ENCODE measurements around the gene S100A2.

DNA sequence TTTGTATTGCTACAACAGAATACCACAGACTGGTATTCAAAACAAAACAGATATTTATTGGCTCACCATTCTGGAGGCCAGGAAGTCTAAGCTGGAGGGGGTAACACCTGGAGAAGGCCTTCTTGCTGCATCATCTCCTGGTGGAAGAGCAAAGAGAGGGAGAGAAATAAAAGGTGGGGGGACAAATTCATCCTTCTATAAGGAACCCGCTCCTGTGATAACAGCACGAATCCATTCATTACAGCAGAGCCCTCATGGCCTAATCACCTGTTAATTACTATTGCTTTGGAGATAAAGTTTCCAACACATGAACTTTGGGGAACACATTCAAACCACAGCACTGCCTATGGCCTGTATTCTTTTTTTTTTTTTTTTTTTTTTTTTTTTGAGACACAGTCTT is 5.4 kb downstream of the S100A2 start:
- TF ChIP-seq, protein P1, sequence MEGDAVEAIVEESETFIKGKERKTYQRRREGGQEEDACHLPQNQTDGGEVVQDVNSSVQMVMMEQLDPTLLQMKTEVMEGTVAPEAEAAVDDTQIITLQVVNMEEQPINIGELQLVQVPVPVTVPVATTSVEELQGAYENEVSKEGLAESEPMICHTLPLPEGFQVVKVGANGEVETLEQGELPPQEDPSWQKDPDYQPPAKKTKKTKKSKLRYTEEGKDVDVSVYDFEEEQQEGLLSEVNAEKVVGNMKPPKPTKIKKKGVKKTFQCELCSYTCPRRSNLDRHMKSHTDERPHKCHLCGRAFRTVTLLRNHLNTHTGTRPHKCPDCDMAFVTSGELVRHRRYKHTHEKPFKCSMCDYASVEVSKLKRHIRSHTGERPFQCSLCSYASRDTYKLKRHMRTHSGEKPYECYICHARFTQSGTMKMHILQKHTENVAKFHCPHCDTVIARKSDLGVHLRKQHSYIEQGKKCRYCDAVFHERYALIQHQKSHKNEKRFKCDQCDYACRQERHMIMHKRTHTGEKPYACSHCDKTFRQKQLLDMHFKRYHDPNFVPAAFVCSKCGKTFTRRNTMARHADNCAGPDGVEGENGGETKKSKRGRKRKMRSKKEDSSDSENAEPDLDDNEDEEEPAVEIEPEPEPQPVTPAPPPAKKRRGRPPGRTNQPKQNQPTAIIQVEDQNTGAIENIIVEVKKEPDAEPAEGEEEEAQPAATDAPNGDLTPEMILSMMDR (IDR thresholded peaks at IDR 0.05; ENCODE audit: insufficient read depth, low read length, poor library complexity, severe bottlenecking) = no peak
- no peak for TF ChIP-seq EZH2phosphoT487 (conservative IDR thresholded peaks at IDR 0.05; ENCODE audit: low read length)
